SH-SY5Y (cell line): ENCODE results near the gene MTR.

ENCODE experiments used
- GATA2 ChIP-seq: IDR thresholded peaks from 2 replicates; pipeline ENCODE4 v1.6.1; 2011; ENCODE audit warnings: mild to moderate bottlenecking, low read depth, low read length
- GATA3 ChIP-seq: IDR thresholded peaks from 2 replicates; pipeline ENCODE4 v1.6.1; 2011; ENCODE audit warnings: low read depth, mild to moderate bottlenecking, low read length, moderate library complexity

DNA sequence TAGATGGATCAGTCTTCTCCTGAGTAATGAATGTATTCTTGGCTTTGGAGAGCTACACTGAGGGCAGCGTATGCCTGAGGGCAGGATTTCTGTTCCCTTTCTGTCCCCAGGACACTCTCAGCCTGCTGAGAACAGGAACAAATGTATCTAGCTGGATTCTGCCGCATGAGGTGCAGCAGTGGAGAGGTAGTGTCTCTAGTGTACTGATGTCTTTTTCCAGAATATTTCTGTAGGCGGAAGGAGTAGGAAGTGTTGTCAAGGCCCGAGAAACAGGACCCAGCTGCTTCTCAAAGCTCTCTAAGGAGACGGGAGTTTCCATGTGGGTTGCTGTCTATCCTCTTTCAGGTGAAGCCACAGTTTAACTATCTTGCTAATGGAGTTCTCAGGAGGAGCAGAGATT lies 143.7 kb downstream of the MTR start:
- no peak for TF ChIP-seq GATA2
- TF ChIP-seq GATA3: no peak
